A673 (cell line): ENCODE results near the gene SEC22C.
A peak's percentile ranks its signal among the peaks of the same experiment; 100 is the strongest.

Source experiments
- CTCF ChIP-seq: fragments of 300-800, 200-600 bp; sonication (generic); conservative IDR thresholded peaks from 2 replicates; pipeline ENCODE4 v1.5.1; 2017; ENCODE audit warnings: low read depth, mild to moderate bottlenecking, antibody characterized with exemption, low read length, moderate library complexity, mixed read lengths
- EZH2 ChIP-seq: fragments of 200-600 bp; sonication (generic); IDR thresholded peaks from 2 replicates; pipeline ENCODE4 v1.6.1; 2017; ENCODE audit warnings: borderline replicate concordance, low read depth, mild to moderate bottlenecking, mixed read lengths, antibody characterized with exemption, low read length; ENCODE audit not compliant: poor library complexity, severe bottlenecking

- TF ChIP-seq CTCF = peak; percentile 40
- TF ChIP-seq EZH2 = no peak
Observed at GRCh38 chr3:42613462-42613861, 31.7 kb upstream of the SEC22C start.
